NCI-H526 treated with DMSO at 0.1 percent for 48 hours (cell line): ENCODE results near the gene RGS3.
"Not testable (repeated sequence)": the region's sequence is repeated elsewhere in the genome, so short reads cannot be mapped to it uniquely, and the experiment has no call there.

ENCODE experiments used
- DNase-seq: peaks from one replicate; lab custom pipeline; 2025; lab: John Stamatoyannopoulos, UW

Gene RGS3

GRCh38 chr9:113548221-113549041, 84.9 kb downstream of the RGS3 start:
- no peak for DNase-seq

- not testable (repeated sequence) for DNase-seq
These were observed 86.4 kb downstream of the RGS3 start for GRCh38 chr9:113549892-113550291.

GRCh38 chr9:113556877-113557593, 93.5 kb downstream of the RGS3 start:
- DNase-seq = no peak

- no peak for DNase-seq
These were observed 95.3 kb downstream of the RGS3 start for GRCh38 chr9:113558632-113559502.

GRCh38 chr9:113559834-113560800, 96.6 kb downstream of the RGS3 start:
- no peak for DNase-seq

GRCh38 chr9:113562653-113563381, 99.3 kb downstream of the RGS3 start:
- no peak for DNase-seq

- no peak for DNase-seq
These were observed 100.4 kb downstream of the RGS3 start for GRCh38 chr9:113563826-113564497.

- peak; percentile 21 for DNase-seq
These were observed 101.1 kb downstream of the RGS3 start for GRCh38 chr9:113564498-113565237.

GRCh38 chr9:113566016-113566711, 102.6 kb downstream of the RGS3 start:
- DNase-seq = no peak

- DNase-seq = no peak
These were observed 103.2 kb downstream of the RGS3 start for GRCh38 chr9:113566712-113567071.

- DNase-seq = no peak
These were observed 104.0 kb downstream of the RGS3 start for GRCh38 chr9:113567361-113568080.

- DNase-seq = no peak
These were observed 104.5 kb downstream of the RGS3 start for GRCh38 chr9:113568081-113568435.

- DNase-seq = no peak
These were observed 105.2 kb downstream of the RGS3 start for GRCh38 chr9:113568571-113569321.

- no peak for DNase-seq
These were observed 106.0 kb downstream of the RGS3 start for GRCh38 chr9:113569472-113570060.

- no peak for DNase-seq
These were observed 106.6 kb downstream of the RGS3 start for GRCh38 chr9:113570106-113570505.

- DNase-seq = no peak
These were observed 107.5 kb downstream of the RGS3 start for GRCh38 chr9:113570749-113571711.
